H1 (cell line): Measurements from ENCODE around the gene COIL. TPM values are rescaled to one million over a fixed set of nuclear protein-coding genes. Genes with fewer than 3 reads are reported as not detected.

Experiments
- CTCF ChIA-PET: fragments of 300-600 bp; sonication (Branson Sonifier 250); formaldehyde crosslinking; loops from one replicate; lab custom pipeline; 2021; ENCODE audit not compliant: partially characterized antibody; lab: Charles Lee
- POLR2A ChIA-PET: fragments of 300-600 bp; sonication (Branson Sonifier 250); formaldehyde crosslinking; loops from one replicate; lab custom pipeline; 2021; ENCODE audit warnings: inconsistent platforms; ENCODE audit not compliant: partially characterized antibody; lab: Charles Lee
- DNase-seq, 2 experiments: peaks; one replicate each; pipeline versions ENCODE4 v3.0.0 to v3.0.0-alpha.2; 2010 to 2022; ENCODE audit warnings: low spot score in 2 of 2, low read depth in 1 of 2, mixed read lengths in 1 of 2
- FAIRE-seq: peaks from 2 replicates; lab custom pipeline; 2011; peaks lifted over from hg19 to GRCh38; lab: Jason Lieb, UNC
- H2AFZ ChIP-seq: 2 replicates; pipeline ENCODE4 v1.8.1; 2012; ENCODE audit warnings: low read length, inconsistent platforms
- H2AK5ac ChIP-seq: 2 replicates; pipeline ENCODE4 v1.6.1; 2013; ENCODE audit warnings: low read depth, low read length
- H2BK120ac ChIP-seq: replicated peaks from 2 replicates; pipeline ENCODE3; 2013; ENCODE audit warnings: low read depth, low read length, inconsistent platforms
- H2BK12ac ChIP-seq: 2 replicates; pipeline ENCODE4 v1.6.1; 2013; ENCODE audit warnings: low read depth, low read length
- H2BK15ac ChIP-seq: 2 replicates; pipeline ENCODE4 v1.6.1; 2013; ENCODE audit warnings: low read length
- H2BK20ac ChIP-seq: 2 replicates; pipeline ENCODE4 v1.6.1; 2013; ENCODE audit warnings: low read length
- H2BK5ac ChIP-seq: 2 replicates; pipeline ENCODE4 v1.6.1; 2013; ENCODE audit warnings: low read depth, low read length
- H3K14ac ChIP-seq: 2 replicates; pipeline ENCODE4 v1.6.1; 2013; ENCODE audit warnings: inconsistent platforms; ENCODE audit not compliant: insufficient read length
- H3K18ac ChIP-seq: 2 replicates; pipeline ENCODE4 v1.6.1; 2013; ENCODE audit warnings: low read length; ENCODE audit errors: extremely low read depth
- H3K23ac ChIP-seq: 2 replicates; pipeline ENCODE4 v1.6.1; 2013; ENCODE audit warnings: inconsistent platforms; ENCODE audit not compliant: insufficient read length
- H3K23me2 ChIP-seq: 2 replicates; pipeline ENCODE4 v1.6.1; 2013; ENCODE audit warnings: low read depth, low read length
- H3K27ac ChIP-seq: 2 replicates; pipeline ENCODE4 v1.6.1; 2011; ENCODE audit warnings: low read depth, low read length, inconsistent platforms
- H3K27me3 ChIP-seq, 4 experiments: replicated peaks in 1 of 4; 1 replicate in 1 of 4; 2 replicates in 3 of 4; pipeline versions ENCODE4 v1.6.1 to v1.8.1; 2011 to 2013; ENCODE audit warnings: low read length in 3 of 4, mild to moderate bottlenecking in 3 of 4, inconsistent platforms in 2 of 4, mixed read lengths in 2 of 4, moderate library complexity in 1 of 4; ENCODE audit not compliant: control insufficient read depth in 3 of 4, insufficient read depth in 3 of 4; ENCODE audit errors: extremely low read depth in 1 of 4
- H3K36me3 ChIP-seq, 4 experiments: 2 replicates each; pipeline versions ENCODE4 v1.6.1 to v1.8.1; 2011 to 2013; ENCODE audit warnings: mild to moderate bottlenecking in 4 of 4, low read length in 3 of 4, moderate library complexity in 2 of 4, control low read depth in 1 of 4, inconsistent platforms in 1 of 4; ENCODE audit not compliant: insufficient read depth in 4 of 4, control insufficient read depth in 2 of 4
- H3K4ac ChIP-seq: replicated peaks from 2 replicates; pipeline ENCODE3; 2013; ENCODE audit warnings: low read length, low read depth, mixed read lengths, inconsistent platforms; ENCODE audit not compliant: insufficient read length
- H3K4me1 ChIP-seq, 4 experiments: replicated peaks in 1 of 4; 1 replicate in 1 of 4; 2 replicates in 3 of 4; pipeline versions ENCODE4 v1.6.1 to v1.8.1; 2011 to 2013; ENCODE audit warnings: low read length in 3 of 4, inconsistent platforms in 2 of 4, mixed read lengths in 1 of 4; ENCODE audit not compliant: insufficient read depth in 4 of 4, control insufficient read depth in 3 of 4
- H3K4me2 ChIP-seq, 2 experiments: 2 replicates each; pipeline versions ENCODE4 v1.6.1 to v1.8.1; 2011 to 2013; ENCODE audit warnings: low read depth in 2 of 2, low read length in 2 of 2, control low read depth in 1 of 2, inconsistent platforms in 1 of 2, mild to moderate bottlenecking in 1 of 2; ENCODE audit not compliant: insufficient read depth in 1 of 2
- H3K4me3 ChIP-seq, 4 experiments: fragments of 200-600, 300-600 bp in 1 of 4; sonication (generic), shearing (Covaris generic), sonication (Bioruptor Twin) in 1 of 4; 2 replicates each; pipeline versions ENCODE4 v1.5.1 to v1.8.1; 2011 to 2016; ENCODE audit warnings: low read length in 4 of 4, low read depth in 3 of 4, control low read depth in 2 of 4, inconsistent platforms in 2 of 4, mild to moderate bottlenecking in 2 of 4, mixed read lengths in 1 of 4, moderate library complexity in 1 of 4; ENCODE audit not compliant: insufficient read depth in 2 of 4; ENCODE audit errors: extremely low read depth in 1 of 4
- H3K56ac ChIP-seq: replicated peaks from 2 replicates; pipeline ENCODE3; 2013; ENCODE audit warnings: low read depth, mild to moderate bottlenecking, mixed read lengths, low read length, inconsistent platforms; ENCODE audit not compliant: insufficient read length
- H3K79me1 ChIP-seq: 2 replicates; pipeline ENCODE4 v1.6.1; 2013; ENCODE audit warnings: low read depth, low read length, control low read depth
- H3K79me2 ChIP-seq, 2 experiments: 2 replicates each; pipeline versions ENCODE4 v1.6.1 to v1.8.1; 2012 to 2013; ENCODE audit warnings: low read length in 2 of 2, mild to moderate bottlenecking in 2 of 2, inconsistent platforms in 1 of 2; ENCODE audit not compliant: insufficient read depth in 2 of 2, control insufficient read depth in 1 of 2
- H3K9ac ChIP-seq, 4 experiments: replicated peaks in 1 of 4; 1 replicate in 1 of 4; 2 replicates in 3 of 4; pipeline versions ENCODE4 v1.6.1 to v1.8.1; 2011 to 2013; ENCODE audit warnings: low read depth in 3 of 4, low read length in 3 of 4, control low read depth in 2 of 4, mild to moderate bottlenecking in 2 of 4, moderate library complexity in 2 of 4, inconsistent platforms in 1 of 4; ENCODE audit errors: extremely low read depth in 1 of 4
- H3K9me3 ChIP-seq, 2 experiments: 2 replicates each; pipeline versions ENCODE4 v1.6.1 to v1.8.1; 2012 to 2013; ENCODE audit warnings: mild to moderate bottlenecking in 2 of 2, moderate library complexity in 2 of 2, control low read depth in 1 of 2, inconsistent platforms in 1 of 2, low read depth in 1 of 2, low read length in 1 of 2, mixed read lengths in 1 of 2; ENCODE audit not compliant: insufficient read depth in 2 of 2
- H4K20me1 ChIP-seq, 2 experiments: replicated peaks in 1 of 2; 2 replicates each; pipeline versions ENCODE3 to v1.8.1; 2011 to 2013; ENCODE audit warnings: inconsistent platforms in 2 of 2, low read length in 2 of 2, mild to moderate bottlenecking in 1 of 2; ENCODE audit not compliant: insufficient read depth in 2 of 2, control insufficient read depth in 1 of 2
- H4K5ac ChIP-seq: 2 replicates; pipeline ENCODE4 v1.6.1; 2013; ENCODE audit warnings: low read length, low read depth, mixed read lengths, inconsistent platforms; ENCODE audit not compliant: insufficient read length
- H4K8ac ChIP-seq: 2 replicates; pipeline ENCODE4 v1.8.0; 2013; ENCODE audit warnings: mild to moderate bottlenecking, moderate library complexity, low read length, inconsistent platforms; ENCODE audit not compliant: insufficient read depth; ENCODE audit errors: extremely low read depth
- H4K91ac ChIP-seq: replicated peaks from 2 replicates; pipeline ENCODE3; 2013; ENCODE audit warnings: low read length, mixed read lengths, inconsistent platforms; ENCODE audit not compliant: insufficient read length
- CTCF ChIP-seq, 3 experiments: IDR thresholded peaks; 1 replicate in 2 of 3; 2 replicates in 1 of 3; pipeline versions ENCODE4 v1.5.1 to v1.6.1; 2011; ENCODE audit warnings: low read length in 3 of 3, mild to moderate bottlenecking in 3 of 3, inconsistent platforms in 2 of 3, low read depth in 1 of 3, moderate library complexity in 1 of 3; ENCODE audit not compliant: insufficient read depth in 1 of 3; ENCODE audit errors: control extremely low read depth in 1 of 3
- EZH2 ChIP-seq: fragments of 200-600 bp; sonication (generic); IDR thresholded peaks from 2 replicates; pipeline ENCODE4 v1.7.1; 2012; ENCODE audit warnings: low read depth, mild to moderate bottlenecking, moderate library complexity, low read length, inconsistent platforms; ENCODE audit not compliant: severe bottlenecking
- RAD21 ChIP-seq, 2 experiments: IDR thresholded peaks in 1 of 2; conservative IDR thresholded peaks in 1 of 2; 2 replicates each; pipeline ENCODE4 v1.6.1; 2011; ENCODE audit warnings: low read depth in 2 of 2, low read length in 2 of 2, improper control_type of control experiment in 1 of 2, inconsistent platforms in 1 of 2, mild to moderate bottlenecking in 1 of 2, moderate library complexity in 1 of 2
- SIN3A ChIP-seq, 2 experiments: IDR thresholded peaks in 1 of 2; conservative IDR thresholded peaks in 1 of 2; 2 replicates each; pipeline ENCODE4 v1.6.1; 2011 to 2012; ENCODE audit warnings: low read length in 2 of 2, improper control_type of control experiment in 1 of 2, low read depth in 1 of 2, mild to moderate bottlenecking in 1 of 2
- TEAD4 ChIP-seq: IDR thresholded peaks from 2 replicates; pipeline ENCODE4 v1.6.1; 2012; ENCODE audit warnings: low read depth, low read length, inconsistent platforms, mixed read lengths
- WGBS, 2 experiments: shearing (Covaris generic) in 1 of 2; methylation state at CpG; one replicate each; pipeline versions ENCODE4 v1.1.6 to v1.1.7; 2013 to 2015; ENCODE audit warnings: low lambda C conversion rate in 2 of 2, mixed read lengths in 2 of 2, inconsistent platforms in 1 of 2, low coverage in 1 of 2, missing lambda C conversion rate in 1 of 2; ENCODE audit not compliant: insufficient replicate concordance in 2 of 2, insufficient coverage in 1 of 2, insufficient read length in 1 of 2; ENCODE audit errors: extremely low coverage in 1 of 2, missing lambda C conversion rate in 1 of 2; 5-methylcytosine and 5-hydroxymethylcytosine counted together
- polyA plus RNA-seq, 7 experiments: library from polyadenylated mRNA; depleted of rRNA in 3 of 7; stranded (reverse) in 5 of 7; unstranded in 2 of 7; fragments of >200 nt in 5 of 7; fragments of 200-250 nt in 2 of 7; gene quantifications; 1 replicate in 5 of 7; 2 replicates in 1 of 7; 4 replicates in 1 of 7; pipeline versions ENCODE4 v1.2.1 to v1.2.3, GENCODE V29; 2011 to 2013; ENCODE audit warnings: missing spikeins in 2 of 7, mixed read lengths in 2 of 7
- total RNA-seq: library from RNA; stranded (reverse); fragmentation: NEBNext Ultra II Directional; extraction: Animal tissue kit (Norgen Biotek cat#: 25700); gene quantifications from 2 replicates; pipeline ENCODE4 v1.2.1, GENCODE V29; 2021

The COIL gene
- total and polyA plus RNA-seq, 2 of the 8 experiments (the other 6 are each of a cell fraction or from before 2014, with no cell fraction given), result 5.2 to 23.6 TPM

GRCh38 chr17:56939869-56940484 is 20.9 kb downstream of the COIL start:
- no peaks in the 10 kb centered on the region for H3K79me1 ChIP-seq
- H2BK5ac ChIP-seq, result no peak overlapping the region
- no peak overlapping the region for H3K14ac ChIP-seq
- H4K91ac ChIP-seq, result no peak overlapping the region
- H3K4me1 ChIP-seq, result no peaks in the 10 kb centered on the region
- WGBS, 2 experiments, result 80% methylated on average over 11 of the region's 11 CpGs; no CpG with 5 or more reads in 1 of the 2 experiments
- no peak overlapping the region for H2BK12ac ChIP-seq
- H4K20me1 ChIP-seq, result no peaks in the 10 kb centered on the region
- H3K18ac ChIP-seq, result no peak overlapping the region
- H2AFZ ChIP-seq, result no peak overlapping the region
- no peaks in the 10 kb centered on the region for H3K23me2 ChIP-seq
- no peak overlapping the region for H3K4me2 ChIP-seq
- no peak overlapping the region for H3K56ac ChIP-seq
- H3K27me3 ChIP-seq, result no peaks in the 10 kb centered on the region
- H4K5ac ChIP-seq, result no peak overlapping the region
- ChIA-PET CTCF (interaction anchor here (0.6 to 4.5 kb wide), 31 partner anchors 11 to 1099 kb away, joined by 3 to 55 read pairs (median 4); partner anchors contain the start of gene TRIM25), POLR2A (interaction anchor here (0.6 to 1.2 kb wide), 3 partner anchors 21 to 120 kb away, joined by 3 to 4 read pairs (median 3); partner anchors contain the start of gene COIL)
- DNase-seq (peak in 1 of 2 experiments; percentile 45), FAIRE-seq (peak; percentile 19)
- H3K4me3 ChIP-seq, result no peak overlapping the region
- H3K36me3 ChIP-seq, result peaks cover 2 to 51% (median 36%) of the 10 kb centered on the region in 4 experiments
- H3K9me3 ChIP-seq, result no peaks in the 10 kb centered on the region
- no peaks in the 10 kb centered on the region for H3K79me2 ChIP-seq
- H3K9ac ChIP-seq, result no peak overlapping the region
- no peak overlapping the region for H2BK20ac ChIP-seq
- H2BK15ac ChIP-seq, result no peak overlapping the region
- H2BK120ac ChIP-seq, result no peak overlapping the region
- TF ChIP-seq SIN3A (conservative IDR thresholded peaks at IDR 0.05 in 1 of 2, IDR thresholded peaks at IDR 0.05 in 1 of 2; ENCODE audit: low read depth in 1 of 2, low read length in 2 of 2) (0 out of 4 replicates have a peak, but pooled peaks of 1 of the 2 experiments have one; percentile 15), CTCF (IDR thresholded peaks at IDR 0.05; ENCODE audit: control extremely low read depth in 1 of 3, insufficient read depth in 1 of 3, low read depth in 1 of 3, low read length in 3 of 3) (peak in 2 of 3 experiments; percentile 57 to 63; a peak in 2 of 4 replicates), TEAD4 (peak; percentile 87), EZH2 (no peak), RAD21 (IDR thresholded peaks at IDR 0.05 in 1 of 2, conservative IDR thresholded peaks at IDR 0.05 in 1 of 2; ENCODE audit: low read depth in 2 of 2, low read length in 2 of 2) (peak; percentile 88)
- H3K4ac ChIP-seq, result no peak overlapping the region
- no peak overlapping the region for H4K8ac ChIP-seq
- H3K27ac ChIP-seq, result no peak overlapping the region
- no peak overlapping the region for H2AK5ac ChIP-seq
- H3K23ac ChIP-seq, result no peak overlapping the region
